Common myeloid progenitor, CD34-positive (primary cell): ENCODE measurements around the gene ZBED5.

Experiments
- CTCF ChIA-PET: fragments of 350-600 bp; sonication (Branson Sonifier 250); formaldehyde crosslinking; loops from one replicate; lab custom pipeline; 2021; ENCODE audit warnings: antibody characterized with exemption; lab: Charles Lee
- POLR2A ChIA-PET: fragments of 350-600 bp; sonication (Branson Sonifier 250); formaldehyde crosslinking; loops from one replicate; lab custom pipeline; 2021; ENCODE audit warnings: antibody characterized with exemption; lab: Charles Lee
- DNase-seq, 3 donors: peaks; one replicate each; pipeline versions ENCODE4 v3.0.0 to v3.0.0-alpha.2; 2013
- H3K27ac ChIP-seq, 2 experiments: 1 replicate in 1 of 2; 2 replicates in 1 of 2; pipeline ENCODE4 v1.7.0; 2013; ENCODE audit warnings: inconsistent platforms in 2 of 2, low read length in 2 of 2, mild to moderate bottlenecking in 2 of 2, low read depth in 1 of 2, moderate library complexity in 1 of 2; ENCODE audit not compliant: severe bottlenecking in 2 of 2, insufficient read depth in 1 of 2, poor library complexity in 1 of 2
- H3K27me3 ChIP-seq, 5 experiments: replicated peaks in 2 of 5; 1 replicate in 3 of 5; 2 replicates in 2 of 5; pipeline versions ENCODE4 v1.6.1 to v1.7.0; 2013; ENCODE audit warnings: low read length in 4 of 5, mild to moderate bottlenecking in 2 of 5, moderate library complexity in 2 of 5, inconsistent platforms in 1 of 5; ENCODE audit not compliant: insufficient read depth in 5 of 5, control insufficient read depth in 4 of 5
- H3K36me3 ChIP-seq, 4 experiments: 1 replicate in 2 of 4; 2 replicates in 2 of 4; pipeline versions ENCODE4 v1.6.1 to v1.7.0; 2013; ENCODE audit warnings: low read length in 3 of 4, control low read depth in 1 of 4, mild to moderate bottlenecking in 1 of 4; ENCODE audit not compliant: control insufficient read depth in 4 of 4, insufficient read depth in 4 of 4
- H3K4me1 ChIP-seq, 4 experiments: 1 replicate in 3 of 4; 2 replicates in 1 of 4; pipeline versions ENCODE4 v1.6.1 to v1.7.1; 2013; ENCODE audit warnings: low read length in 3 of 4, mild to moderate bottlenecking in 3 of 4, control low read depth in 1 of 4, inconsistent platforms in 1 of 4, moderate library complexity in 1 of 4; ENCODE audit not compliant: control insufficient read depth in 4 of 4, insufficient read depth in 4 of 4; ENCODE audit errors: control extremely low read depth in 1 of 4
- H3K4me3 ChIP-seq, 7 experiments: 1 replicate in 4 of 7; 2 replicates in 3 of 7; pipeline versions ENCODE4 v1.5.1 to v1.7.0; 2013; ENCODE audit warnings: mild to moderate bottlenecking in 7 of 7, low read length in 6 of 7, moderate library complexity in 6 of 7, inconsistent platforms in 2 of 7, low read depth in 2 of 7, control low read depth in 1 of 7; ENCODE audit not compliant: insufficient read depth in 4 of 7, control insufficient read depth in 1 of 7; ENCODE audit errors: extremely low read depth in 1 of 7
- H3K9me3 ChIP-seq, 5 experiments: 1 replicate in 4 of 5; 2 replicates in 1 of 5; pipeline versions ENCODE4 v1.6.1 to v1.7.1; 2013; ENCODE audit warnings: low read length in 4 of 5, mild to moderate bottlenecking in 2 of 5, inconsistent platforms in 1 of 5, low read depth in 1 of 5, moderate library complexity in 1 of 5; ENCODE audit not compliant: control insufficient read depth in 4 of 5, insufficient read depth in 2 of 5; ENCODE audit errors: control extremely low read depth in 1 of 5
- WGBS: methylation state at CpG from one replicate; pipeline ENCODE4 v1.1.5; 2013; ENCODE audit not compliant: insufficient coverage; 5-methylcytosine and 5-hydroxymethylcytosine counted together

Gene ZBED5

DNA sequence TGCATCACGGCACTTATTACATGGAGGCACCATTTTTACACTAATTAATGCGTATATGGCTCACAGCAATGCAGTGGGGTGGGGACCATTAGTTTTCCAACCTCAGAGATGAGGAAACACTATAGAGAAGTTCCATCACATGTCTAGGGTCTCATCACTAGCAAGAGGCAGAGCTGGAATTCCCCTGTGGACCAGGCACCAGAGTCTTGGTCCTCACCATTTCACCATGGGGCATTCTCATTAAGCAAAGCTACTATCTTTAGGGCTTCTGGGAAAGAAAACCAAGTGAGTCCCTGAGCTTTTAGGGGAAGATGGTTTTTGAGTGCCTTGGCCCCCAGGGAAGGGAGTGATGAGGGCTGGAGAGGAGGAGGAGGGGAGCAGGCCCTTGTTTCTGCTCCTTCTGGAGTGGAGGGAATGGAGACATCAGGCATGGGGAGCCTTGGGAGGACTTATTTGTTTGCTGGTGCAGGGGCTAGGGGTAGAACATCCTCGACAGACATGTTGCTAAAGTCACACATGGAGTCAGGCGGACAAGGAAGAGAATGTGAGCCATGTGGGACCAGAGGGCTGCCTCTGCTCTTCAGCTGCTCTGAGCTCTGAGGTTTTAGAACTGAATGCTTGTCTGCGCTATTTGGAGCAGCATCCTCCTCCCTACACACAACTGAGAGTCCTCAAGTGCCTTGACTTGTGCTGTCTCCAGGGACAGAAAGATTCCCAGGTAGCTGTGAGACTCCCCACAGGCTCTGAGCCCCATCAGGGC, 40.3 kb upstream of the ZBED5 start:
- 100% methylated on average over 5 of the region's 5 CpGs for WGBS
- Histone ChIP-seq H3K27ac (peak overlapping the region in 1 of 2 experiments; percentile 82), H3K4me3 (no peak overlapping the region), H3K9me3 (no peaks in the 10 kb centered on the region), H3K4me1 (peaks cover 0 to 31% (median 24%) of the 10 kb centered on the region in 4 experiments), H3K36me3 (no peaks in the 10 kb centered on the region), H3K27me3 (no peaks in the 10 kb centered on the region)
- ChIA-PET CTCF (interaction anchor here (1.3 kb wide), 1 partner anchor 17 kb away, joined by 4 read pairs; no protein-coding TSS in a partner anchor), POLR2A (interaction anchor here (0.5 kb wide), 1 partner anchor 1011 kb away, joined by 3 read pairs; no protein-coding TSS in a partner anchor)
- peak in 2 of 3 donors; percentile 37 to 43 for DNase-seq

DNA sequence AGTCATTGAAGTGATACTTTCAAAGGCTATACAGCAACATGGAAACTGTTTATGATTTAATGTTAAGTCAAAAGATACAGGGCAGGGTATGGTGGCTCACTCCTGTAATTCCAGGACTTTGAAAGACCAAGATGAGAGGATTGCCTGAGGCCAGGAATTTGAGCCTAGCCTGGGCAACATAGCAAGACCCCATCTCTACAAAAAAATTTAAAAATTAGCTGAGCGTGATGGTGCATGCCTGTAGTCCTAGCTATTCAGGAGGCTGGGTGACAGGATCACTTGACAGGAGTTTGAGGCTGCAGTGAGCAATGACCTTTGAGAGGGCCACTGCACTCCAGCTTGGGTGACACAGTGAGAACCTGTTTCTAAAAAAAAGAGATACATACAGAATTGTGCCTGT, 39.3 kb upstream of the ZBED5 start:
- Histone ChIP-seq H3K27me3 (no peaks in the 10 kb centered on the region), H3K36me3 (no peaks in the 10 kb centered on the region), H3K4me1 (peaks cover 0 to 30% (median 24%) of the 10 kb centered on the region in 4 experiments), H3K27ac (no peak overlapping the region), H3K4me3 (no peak overlapping the region), H3K9me3 (no peaks in the 10 kb centered on the region)
- no peak for DNase-seq
- ChIA-PET POLR2A (no interaction called here), CTCF (no interaction called here)
- 100% methylated on average over 1 of the region's 1 CpG for WGBS

- WGBS: 100% methylated on average over 7 of the region's 9 CpGs
- CTCF ChIA-PET: no interaction called here
These were observed 38.6 kb upstream of the ZBED5 start for GRCh38 chr11:10896493-10896892.

DNA sequence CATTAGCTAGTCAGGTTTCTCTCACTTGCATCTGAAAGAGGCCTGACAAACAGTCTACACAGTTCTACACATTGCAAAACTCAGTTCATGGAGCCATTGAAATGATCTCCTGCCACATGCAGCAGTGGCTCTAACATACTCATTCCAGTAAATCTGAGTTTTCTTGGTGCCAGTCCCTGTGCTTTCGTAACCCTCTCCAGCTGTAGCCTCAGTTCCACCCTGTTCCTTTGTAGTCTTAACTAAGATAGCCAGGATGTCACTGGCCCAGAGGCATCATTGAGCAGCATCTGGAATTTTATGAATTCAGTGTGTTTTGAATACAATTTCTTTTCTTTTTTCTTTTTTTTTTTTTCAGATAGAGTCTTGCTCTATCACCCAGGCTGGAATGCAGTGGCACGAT, 37.4 kb upstream of the ZBED5 start:
- ChIA-PET POLR2A (interaction anchor here (0.6 kb wide), 1 partner anchor 92 kb away, joined by 3 read pairs; no protein-coding TSS in a partner anchor), CTCF (interaction anchor here (0.5 to 1.0 kb wide), 2 partner anchors 37 to 1956 kb away, joined by 3 read pairs; partner anchors contain the start of gene ZBED5)
- Histone ChIP-seq H3K27ac (no peak overlapping the region), H3K9me3 (peaks cover 0 to 2% (median 0%) of the 10 kb centered on the region in 5 experiments), H3K27me3 (no peaks in the 10 kb centered on the region), H3K4me3 (no peak overlapping the region), H3K4me1 (peaks cover 0 to 21% (median 18%) of the 10 kb centered on the region in 4 experiments), H3K36me3 (no peaks in the 10 kb centered on the region)
- no peak for DNase-seq
- 100% methylated on average over 2 of the region's 2 CpGs for WGBS

More at GRCh38 chr11:10896493-10896892, 38.6 kb upstream of the ZBED5 start:
- H3K27me3 ChIP-seq: no peaks in the 10 kb centered on the region
- no peaks in the 10 kb centered on the region for H3K9me3 ChIP-seq
- no peak for DNase-seq
- H3K4me1 ChIP-seq: peaks cover 0 to 29% (median 24%) of the 10 kb centered on the region in 4 experiments
- H3K4me3 ChIP-seq: no peak overlapping the region
- POLR2A ChIA-PET: no interaction called here
- no peaks in the 10 kb centered on the region for H3K36me3 ChIP-seq
- H3K27ac ChIP-seq: no peak overlapping the region

DNA sequence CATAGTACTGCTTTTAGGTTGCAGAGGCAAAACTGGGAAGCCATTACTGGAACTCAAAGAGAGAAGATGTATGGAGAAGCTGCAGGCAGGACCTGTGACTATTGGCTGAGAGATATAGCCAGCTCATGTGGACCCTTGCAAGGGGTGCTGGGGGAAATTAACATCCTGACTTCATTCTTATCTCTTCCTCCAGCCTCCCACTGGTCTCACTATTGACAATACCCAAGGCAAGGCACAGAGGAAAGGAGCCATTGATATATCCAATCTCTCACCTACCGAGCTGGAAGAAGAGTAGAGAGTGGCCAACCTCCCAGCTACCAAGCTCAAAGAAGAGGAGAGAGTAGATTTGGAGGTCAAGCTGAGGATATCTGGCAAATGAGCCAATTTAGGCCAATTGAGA, 36.8 kb upstream of the ZBED5 start:
- Histone ChIP-seq H3K36me3 (no peaks in the 10 kb centered on the region), H3K9me3 (peaks cover 0 to 4% (median 0%) of the 10 kb centered on the region in 5 experiments), H3K27me3 (no peaks in the 10 kb centered on the region), H3K27ac (no peak overlapping the region), H3K4me1 (peaks cover 0 to 15% (median 12%) of the 10 kb centered on the region in 4 experiments), H3K4me3 (no peak overlapping the region)
- DNase-seq: no peak
- WGBS: 67% methylated on average over 1 of the region's 1 CpG
- ChIA-PET CTCF (interaction anchor here (0.5 to 1.2 kb wide), 4 partner anchors 11 to 1955 kb away, joined by 3 read pairs; partner anchors contain the start of gene ZBED5), POLR2A (no interaction called here)

GRCh38 chr11:10893714-10894151, 35.9 kb upstream of the ZBED5 start:
- H3K9me3 ChIP-seq: peaks cover 0 to 6% (median 0%) of the 10 kb centered on the region in 5 experiments
- no peaks in the 10 kb centered on the region for H3K36me3 ChIP-seq
- no peak overlapping the region for H3K27ac ChIP-seq
- peaks cover 0 to 6% (median 3%) of the 10 kb centered on the region in 4 experiments for H3K4me1 ChIP-seq
- no peak overlapping the region for H3K4me3 ChIP-seq
- no peaks in the 10 kb centered on the region for H3K27me3 ChIP-seq
- CTCF ChIA-PET: interaction anchor here (1.0 to 1.4 kb wide), 3 partner anchors 10 to 102 kb away, joined by 3 read pairs; no protein-coding TSS in a partner anchor
- DNase-seq: no peak
- POLR2A ChIA-PET: no interaction called here

- POLR2A ChIA-PET: no interaction called here
These were observed 34.4 kb upstream of the ZBED5 start for GRCh38 chr11:10892250-10892649.

More at GRCh38 chr11:10892250-10892649, 34.4 kb upstream of the ZBED5 start:
- H3K4me1 ChIP-seq: peaks cover 0 to 3% (median 0%) of the 10 kb centered on the region in 4 experiments
- no peak overlapping the region for H3K4me3 ChIP-seq
- H3K36me3 ChIP-seq: no peaks in the 10 kb centered on the region
- CTCF ChIA-PET: interaction anchor here (0.9 kb wide), 1 partner anchor 9 kb away, joined by 4 read pairs; no protein-coding TSS in a partner anchor
- no peak overlapping the region for H3K27ac ChIP-seq
- peaks cover 0 to 6% (median 0%) of the 10 kb centered on the region in 5 experiments for H3K9me3 ChIP-seq
- no peaks in the 10 kb centered on the region for H3K27me3 ChIP-seq
- 100% methylated on average over 1 of the region's 2 CpGs for WGBS
- peak; percentile 21 to 88 (median 79) for DNase-seq
